GM12878 (cell line): Measurements from ENCODE around the gene ZNF148. TPM values are rescaled to one million over a fixed set of nuclear protein-coding genes. Genes with fewer than 3 reads are reported as not detected.

Experiments
- ATAC-seq: fragments of 200-7000 bp; cut with Tn5 transposase; 3 replicates; pipeline ENCODE4 v1.9.1; 2020; ENCODE audit warnings: mild to moderate bottlenecking, moderate library complexity
- BruUV-seq: library from RNA; stranded (reverse); fragments of 400-500 nt; replicated peaks from 2 replicates; lab custom pipeline; 2021; lab: Mats Ljungman, UMichigan
- CTCF ChIA-PET: fragments of 300-600 bp; sonication (Branson Sonifier 250); formaldehyde crosslinking; extraction: SDS; loops from one replicate; lab custom pipeline; 2021; ENCODE audit warnings: inconsistent platforms; lab: Yijun Ruan, JAX
- POLR2A ChIA-PET: fragments of 350-600 bp; formaldehyde crosslinking; extraction: SDS; loops from one replicate; lab custom pipeline; 2021; ENCODE audit warnings: inconsistent platforms; lab: Charles Lee
- RAD21 ChIA-PET: fragments of 300-600 bp; sonication (Branson Sonifier 250); formaldehyde crosslinking; loops from one replicate; lab custom pipeline; 2023; ENCODE audit warnings: antibody characterized with exemption; ENCODE audit not compliant: unreplicated experiment; lab: Charles Lee
- SMC1A ChIA-PET: fragments of 300-600 bp; sonication (Branson Sonifier 250); formaldehyde crosslinking; loops from one replicate; lab custom pipeline; 2023; ENCODE audit not compliant: unreplicated experiment, uncharacterized antibody; lab: Charles Lee
- DNase-seq: peaks from one replicate; pipeline ENCODE4 v3.0.0-alpha.2; 2011; ENCODE audit warnings: low read depth, low spot score
- FAIRE-seq: peaks from 3 replicates; lab custom pipeline; 2011; peaks lifted over from hg19 to GRCh38; lab: Jason Lieb, UNC
- H2AFZ ChIP-seq: 2 replicates; pipeline ENCODE4 v1.6.0; 2011; ENCODE audit warnings: low read depth, low read length, control low read depth; ENCODE audit not compliant: control insufficient read depth
- H3K27ac ChIP-seq: 2 replicates; pipeline ENCODE4 v1.5.1; 2011; ENCODE audit warnings: control low read depth; ENCODE audit not compliant: control insufficient read depth, insufficient read depth
- H3K27me3 ChIP-seq, 2 experiments: replicated peaks in 1 of 2; 2 replicates each; pipeline versions ENCODE4 v1.6.0 to v1.6.1; 2011; ENCODE audit warnings: low read length in 1 of 2; ENCODE audit not compliant: control insufficient read depth in 2 of 2, insufficient read depth in 2 of 2
- H3K36me3 ChIP-seq, 2 experiments: 2 replicates each; pipeline ENCODE4 v1.5.1; 2011; ENCODE audit warnings: low read length in 1 of 2; ENCODE audit not compliant: control insufficient read depth in 2 of 2, insufficient read depth in 2 of 2
- H3K4me1 ChIP-seq: 2 replicates; pipeline ENCODE4 v1.6.1; 2011; ENCODE audit warnings: mild to moderate bottlenecking, low read length, moderate library complexity, mixed read lengths; ENCODE audit not compliant: control insufficient read depth, insufficient read depth
- H3K4me2 ChIP-seq: 2 replicates; pipeline ENCODE4 v1.6.0; 2011; ENCODE audit warnings: control low read depth; ENCODE audit not compliant: control insufficient read depth, insufficient read depth
- H3K4me3 ChIP-seq: fragments of 200-600 bp; sonication (generic); 2 replicates; pipeline ENCODE4 v1.5.1; 2016
- H3K79me2 ChIP-seq: 2 replicates; pipeline ENCODE4 v1.6.0; 2011; ENCODE audit warnings: low read length; ENCODE audit not compliant: control insufficient read depth, insufficient read depth
- H3K9ac ChIP-seq: 2 replicates; pipeline ENCODE4 v1.8.0; 2011; ENCODE audit warnings: low read length, control low read depth, mixed read lengths; ENCODE audit not compliant: control insufficient read depth, insufficient read depth
- H3K9me3 ChIP-seq: replicated peaks from 3 replicates; pipeline ENCODE4 v1.5.1; 2011; ENCODE audit warnings: mild to moderate bottlenecking, low read length; ENCODE audit not compliant: control insufficient read depth, insufficient read depth
- H4K20me1 ChIP-seq: 2 replicates; pipeline ENCODE4 v1.6.0; 2011; ENCODE audit not compliant: control insufficient read depth, insufficient read depth
- EP300 ChIP-seq, 2 experiments: fragments of 150-350 bp in 1 of 2; IDR thresholded peaks; 2 replicates each; pipeline ENCODE4 v1.6.1; 2011 to 2012; ENCODE audit warnings: low read depth in 2 of 2, low read length in 2 of 2, borderline replicate concordance in 1 of 2, improper control_type of control experiment in 1 of 2, inconsistent platforms in 1 of 2; ENCODE audit not compliant: control insufficient read depth in 1 of 2
- HDGF ChIP-seq: fragments of 450-650 bp; IDR thresholded peaks from 2 replicates; pipeline ENCODE4 v1.6.1; 2016; ENCODE audit warnings: antibody characterized with exemption
- KLF5 ChIP-seq: fragments of 450-650 bp; IDR thresholded peaks from 2 replicates; pipeline ENCODE4 v1.6.1; 2014; ENCODE audit warnings: mild to moderate bottlenecking; ENCODE audit not compliant: partially characterized antibody
- SMAD1 ChIP-seq: fragments of 450-650 bp; IDR thresholded peaks from 2 replicates; pipeline ENCODE4 v1.6.1; 2018; ENCODE audit warnings: mild to moderate bottlenecking, low read depth; ENCODE audit not compliant: partially characterized antibody
- SPI1 ChIP-seq: IDR thresholded peaks from 2 replicates; pipeline ENCODE4 v1.6.1; 2011; ENCODE audit warnings: low read depth, mild to moderate bottlenecking, low read length, moderate library complexity, borderline replicate concordance; ENCODE audit not compliant: insufficient read depth
- SREBF2 ChIP-seq: IDR thresholded peaks from 2 replicates; pipeline ENCODE4 v1.6.1; 2012; ENCODE audit warnings: mild to moderate bottlenecking, low read length
- STAT3 ChIP-seq: IDR thresholded peaks from 2 replicates; pipeline ENCODE4 v1.6.1; 2011; ENCODE audit warnings: low read depth, low read length, improper control_type of control experiment
- in situ Hi-C: fragments of 300-500 bp; cut with MboI; formaldehyde crosslinking; loops from 9 replicates; pipeline ENCODE4 v1.14.3; 2018; ENCODE audit warnings: mixed read lengths
- intact Hi-C: fragments of 100-400 bp; cut with micrococcal nuclease; formaldehyde crosslinking; loops from one replicate; pipeline ENCODE4 v1.14.2; 2022; ENCODE audit not compliant: unreplicated experiment
- polyA plus RNA-seq, 11 experiments: library from polyadenylated mRNA; depleted of rRNA in 4 of 11; unstranded in 6 of 11; stranded (reverse) in 5 of 11; fragments of >200 nt; fragmentation: Nextera tagmentation in 4 of 11; fragmentation: Illumina TruSeq in 1 of 11; extraction: Ambion mirVana in 4 of 11; extraction: Trizol in 1 of 11; gene quantifications; 1 replicate in 1 of 11; 2 replicates in 10 of 11; pipeline versions ENCODE4 v1.2.1 to v1.2.3, GENCODE V29; 2011 to 2016; ENCODE audit warnings: inconsistent platforms in 2 of 11, missing spikeins in 2 of 11, low read depth in 1 of 11
- total RNA-seq, 4 experiments: library from RNA; depleted of rRNA in 3 of 4; stranded (reverse); fragments of >200 nt in 3 of 4; fragmentation: Illumina TruSeq in 1 of 4; extraction: Trizol in 1 of 4; gene quantifications; 2 replicates each; pipeline versions ENCODE4 v1.2.1 to v1.2.3, GENCODE V29; 2013 to 2021
- TF ChIP-seq, protein P1 (sequence below): fragments of 450-650 bp; IDR thresholded peaks from 2 replicates; pipeline ENCODE4 v1.6.1; 2017; ENCODE audit warnings: mild to moderate bottlenecking, moderate library complexity

The ZNF148 gene
- total and polyA plus RNA-seq, 10 of the 15 experiments (the other 5 are each of a cell fraction or from before 2014, with no cell fraction given): 8.6 to 40.4 (median 26.7) TPM

DNA sequence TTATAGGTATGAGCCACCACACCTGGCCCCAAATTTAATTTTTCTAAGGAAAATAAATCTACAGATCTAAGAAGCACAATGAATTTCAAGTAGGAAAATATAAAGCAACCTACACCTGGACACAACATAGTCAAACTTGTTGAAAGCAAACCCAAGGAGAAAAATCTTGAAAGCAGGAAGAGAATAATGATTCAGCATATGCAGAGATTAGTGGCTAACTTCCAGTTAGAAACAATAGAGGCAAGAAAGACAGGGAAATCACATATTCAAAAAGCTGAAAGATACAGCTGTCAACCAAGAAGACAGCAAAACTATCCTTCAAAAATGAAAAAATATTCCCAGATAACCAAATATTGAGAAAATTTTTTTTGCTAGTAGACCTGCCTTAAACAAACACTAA lies 49.4 kb downstream of the ZNF148 start:
- in situ Hi-C loops: no loop called here
- CTCF ChIA-PET: no interaction called here
- ATAC-seq: no peak

More for the DNA sequence above, 49.4 kb downstream of the ZNF148 start:
- no peak for DNase-seq
- Histone ChIP-seq H3K36me3 (peaks cover 0 to 24% of the 10 kb centered on the region in 2 experiments; a peak in 2 of 4 replicates), H3K9me3 (peaks cover 6% of the 10 kb centered on the region; the same call in 2 of the 3 replicates), H3K27ac (no peak overlapping the region), H3K4me1 (no peaks in the 10 kb centered on the region), H3K79me2 (peaks cover 7% of the 10 kb centered on the region), H3K9ac (no peak overlapping the region), H3K4me2 (no peak overlapping the region), H2AFZ (no peak overlapping the region), H3K27me3 (no peaks in the 10 kb centered on the region), H4K20me1 (no peaks in the 10 kb centered on the region), H3K4me3 (no peak overlapping the region)
- intact Hi-C loops: no loop called here
- RAD21 ChIA-PET: no interaction called here
- no peak for TF ChIP-seq SMAD1
- TF ChIP-seq HDGF: no peak
- no peak for TF ChIP-seq SPI1
- TF ChIP-seq STAT3: no peak
- TF ChIP-seq SREBF2: no peak
- TF ChIP-seq, protein P1, sequence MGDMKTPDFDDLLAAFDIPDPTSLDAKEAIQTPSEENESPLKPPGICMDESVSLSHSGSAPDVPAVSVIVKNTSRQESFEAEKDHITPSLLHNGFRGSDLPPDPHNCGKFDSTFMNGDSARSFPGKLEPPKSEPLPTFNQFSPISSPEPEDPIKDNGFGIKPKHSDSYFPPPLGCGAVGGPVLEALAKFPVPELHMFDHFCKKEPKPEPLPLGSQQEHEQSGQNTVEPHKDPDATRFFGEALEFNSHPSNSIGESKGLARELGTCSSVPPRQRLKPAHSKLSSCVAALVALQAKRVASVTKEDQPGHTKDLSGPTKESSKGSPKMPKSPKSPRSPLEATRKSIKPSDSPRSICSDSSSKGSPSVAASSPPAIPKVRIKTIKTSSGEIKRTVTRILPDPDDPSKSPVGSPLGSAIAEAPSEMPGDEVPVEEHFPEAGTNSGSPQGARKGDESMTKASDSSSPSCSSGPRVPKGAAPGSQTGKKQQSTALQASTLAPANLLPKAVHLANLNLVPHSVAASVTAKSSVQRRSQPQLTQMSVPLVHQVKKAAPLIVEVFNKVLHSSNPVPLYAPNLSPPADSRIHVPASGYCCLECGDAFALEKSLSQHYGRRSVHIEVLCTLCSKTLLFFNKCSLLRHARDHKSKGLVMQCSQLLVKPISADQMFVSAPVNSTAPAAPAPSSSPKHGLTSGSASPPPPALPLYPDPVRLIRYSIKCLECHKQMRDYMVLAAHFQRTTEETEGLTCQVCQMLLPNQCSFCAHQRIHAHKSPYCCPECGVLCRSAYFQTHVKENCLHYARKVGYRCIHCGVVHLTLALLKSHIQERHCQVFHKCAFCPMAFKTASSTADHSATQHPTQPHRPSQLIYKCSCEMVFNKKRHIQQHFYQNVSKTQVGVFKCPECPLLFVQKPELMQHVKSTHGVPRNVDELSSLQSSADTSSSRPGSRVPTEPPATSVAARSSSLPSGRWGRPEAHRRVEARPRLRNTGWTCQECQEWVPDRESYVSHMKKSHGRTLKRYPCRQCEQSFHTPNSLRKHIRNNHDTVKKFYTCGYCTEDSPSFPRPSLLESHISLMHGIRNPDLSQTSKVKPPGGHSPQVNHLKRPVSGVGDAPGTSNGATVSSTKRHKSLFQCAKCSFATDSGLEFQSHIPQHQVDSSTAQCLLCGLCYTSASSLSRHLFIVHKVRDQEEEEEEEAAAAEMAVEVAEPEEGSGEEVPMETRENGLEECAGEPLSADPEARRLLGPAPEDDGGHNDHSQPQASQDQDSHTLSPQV: no peak
- TF ChIP-seq EP300 (IDR thresholded peaks at IDR 0.05; ENCODE audit: borderline replicate concordance in 1 of 2, control insufficient read depth in 1 of 2, low read depth in 2 of 2, low read length in 2 of 2): no peak
- no peak for TF ChIP-seq KLF5
- SMC1A ChIA-PET: no interaction called here
- POLR2A ChIA-PET: no interaction called here
- no TSS peak for BruUV-seq
- FAIRE-seq: no peak
